Smooth muscle cell (in vitro differentiated cells): Measurements from ENCODE around the gene HOXD11. TPM values are rescaled to one million over a fixed set of nuclear protein-coding genes. Genes with fewer than 3 reads are reported as not detected.

Source experiments
- DNase-seq: peaks from one replicate; lab custom pipeline; 2025; ENCODE audit not compliant: unreplicated experiment; lab: John Stamatoyannopoulos, UW
- H2AFZ ChIP-seq: fragments of 200-600 bp; sonication (generic); 2 replicates; pipeline ENCODE4 v1.6.0; 2016; ENCODE audit warnings: antibody characterized with exemption, low read depth, mild to moderate bottlenecking
- H3F3A ChIP-seq: fragments of 200-600 bp; sonication (generic); 2 replicates; pipeline ENCODE4 v1.6.0; 2017; ENCODE audit warnings: antibody characterized with exemption, low read depth
- H3K27ac ChIP-seq: fragments of 200-600 bp; sonication (generic); 2 replicates; pipeline ENCODE4 v1.5.1; 2016; ENCODE audit warnings: low read depth, mild to moderate bottlenecking
- H3K27me3 ChIP-seq: fragments of 200-600 bp; sonication (generic); 2 replicates; pipeline ENCODE4 v1.6.1; 2016; ENCODE audit warnings: low read depth, mild to moderate bottlenecking
- H3K36me3 ChIP-seq: fragments of 200-600 bp; sonication (generic); 2 replicates; pipeline ENCODE4 v1.5.1; 2016; ENCODE audit warnings: low read depth
- H3K4me1 ChIP-seq: fragments of 200-600 bp; sonication (generic); 2 replicates; pipeline ENCODE4 v1.5.1; 2016; ENCODE audit warnings: low read depth
- H3K4me2 ChIP-seq: fragments of 200-600 bp; sonication (generic); 2 replicates; pipeline ENCODE4 v1.6.0; 2016; ENCODE audit warnings: mild to moderate bottlenecking
- H3K4me3 ChIP-seq: fragments of 200-600 bp; sonication (generic); 2 replicates; pipeline ENCODE4 v1.5.1; 2016; ENCODE audit warnings: mild to moderate bottlenecking
- H3K79me2 ChIP-seq: fragments of 200-600 bp; sonication (generic); 2 replicates; pipeline ENCODE4 v1.6.0; 2016; ENCODE audit warnings: low read depth, mild to moderate bottlenecking
- H3K9ac ChIP-seq: fragments of 200-600 bp; sonication (generic); 2 replicates; pipeline ENCODE4 v1.6.0; 2016; ENCODE audit warnings: low read depth
- H3K9me3 ChIP-seq: fragments of 200-600 bp; sonication (generic); replicated peaks from 2 replicates; pipeline ENCODE4 v1.5.1; 2016; ENCODE audit warnings: low read depth
- H4K20me1 ChIP-seq: fragments of 200-600 bp; sonication (generic); 2 replicates; pipeline ENCODE4 v1.6.0; 2016; ENCODE audit warnings: low read depth
- WGBS: methylation state at CpG from one replicate; pipeline ENCODE4 v1.1.7; 2016; ENCODE audit warnings: low lambda C conversion rate; 5-methylcytosine and 5-hydroxymethylcytosine counted together
- polyA plus RNA-seq: library from polyadenylated mRNA; unstranded; fragments of >200 nt; fragmentation: Nextera tagmentation; extraction: Ambion mirVana; gene quantifications from 2 replicates; pipeline ENCODE4 v1.2.1, GENCODE V29; 2016
- total RNA-seq: library from RNA; depleted of rRNA; stranded (reverse); fragments of >200 nt; gene quantifications from 2 replicates; pipeline ENCODE4 v1.2.3, GENCODE V29; 2014
- TF ChIP-seq, protein P1 (sequence below): fragments of 200-600 bp; sonication (generic); IDR thresholded peaks from 2 replicates; pipeline ENCODE4 v1.5.1; 2017; ENCODE audit warnings: borderline replicate concordance, mild to moderate bottlenecking, antibody characterized with exemption; ENCODE audit not compliant: insufficient read depth, poor library complexity, severe bottlenecking

HOXD11 gene
- total and polyA plus RNA-seq, 2 experiments from 2014 or later: 4.4 to 7.9 TPM

DNA sequence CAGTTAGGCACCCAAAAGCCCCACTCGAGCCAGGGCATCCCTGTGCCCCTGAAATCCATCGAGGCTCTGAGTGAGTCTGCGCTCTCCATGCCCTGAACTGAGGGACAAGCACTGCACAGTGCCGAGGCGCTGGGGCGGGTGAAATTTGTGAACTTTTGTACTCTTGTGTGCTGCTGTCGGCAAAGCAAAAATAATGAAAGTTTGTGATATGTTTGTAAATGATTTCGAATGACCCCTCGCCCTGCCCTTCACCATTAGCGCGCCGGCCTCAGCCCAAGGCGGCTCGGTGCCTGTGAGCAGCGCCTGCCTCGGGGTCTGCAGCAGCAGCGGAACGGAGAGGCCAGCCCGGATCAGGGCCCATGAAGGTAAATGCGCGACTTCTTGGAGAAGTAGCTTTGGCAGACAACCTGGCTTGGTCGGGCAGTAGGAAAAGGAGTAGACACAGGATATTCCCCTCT lies 42.4 kb downstream of the HOXD11 start:
- WGBS: 17% methylated on average over 22 of the region's 22 CpGs
- Histone ChIP-seq H3K27ac (no peak overlapping the region), H2AFZ (no peak overlapping the region), H3F3A (no peaks in the 10 kb centered on the region), H3K4me1 (no peaks in the 10 kb centered on the region), H3K4me3 (no peak overlapping the region), H3K36me3 (no peaks in the 10 kb centered on the region), H3K9me3 (no peaks in the 10 kb centered on the region), H3K79me2 (no peaks in the 10 kb centered on the region), H3K9ac (no peak overlapping the region), H3K4me2 (no peak overlapping the region), H4K20me1 (no peaks in the 10 kb centered on the region), H3K27me3 (peaks cover 100% of the 10 kb centered on the region)
- no peak for DNase-seq
- TF ChIP-seq, protein P1, sequence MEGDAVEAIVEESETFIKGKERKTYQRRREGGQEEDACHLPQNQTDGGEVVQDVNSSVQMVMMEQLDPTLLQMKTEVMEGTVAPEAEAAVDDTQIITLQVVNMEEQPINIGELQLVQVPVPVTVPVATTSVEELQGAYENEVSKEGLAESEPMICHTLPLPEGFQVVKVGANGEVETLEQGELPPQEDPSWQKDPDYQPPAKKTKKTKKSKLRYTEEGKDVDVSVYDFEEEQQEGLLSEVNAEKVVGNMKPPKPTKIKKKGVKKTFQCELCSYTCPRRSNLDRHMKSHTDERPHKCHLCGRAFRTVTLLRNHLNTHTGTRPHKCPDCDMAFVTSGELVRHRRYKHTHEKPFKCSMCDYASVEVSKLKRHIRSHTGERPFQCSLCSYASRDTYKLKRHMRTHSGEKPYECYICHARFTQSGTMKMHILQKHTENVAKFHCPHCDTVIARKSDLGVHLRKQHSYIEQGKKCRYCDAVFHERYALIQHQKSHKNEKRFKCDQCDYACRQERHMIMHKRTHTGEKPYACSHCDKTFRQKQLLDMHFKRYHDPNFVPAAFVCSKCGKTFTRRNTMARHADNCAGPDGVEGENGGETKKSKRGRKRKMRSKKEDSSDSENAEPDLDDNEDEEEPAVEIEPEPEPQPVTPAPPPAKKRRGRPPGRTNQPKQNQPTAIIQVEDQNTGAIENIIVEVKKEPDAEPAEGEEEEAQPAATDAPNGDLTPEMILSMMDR: no peak

DNA sequence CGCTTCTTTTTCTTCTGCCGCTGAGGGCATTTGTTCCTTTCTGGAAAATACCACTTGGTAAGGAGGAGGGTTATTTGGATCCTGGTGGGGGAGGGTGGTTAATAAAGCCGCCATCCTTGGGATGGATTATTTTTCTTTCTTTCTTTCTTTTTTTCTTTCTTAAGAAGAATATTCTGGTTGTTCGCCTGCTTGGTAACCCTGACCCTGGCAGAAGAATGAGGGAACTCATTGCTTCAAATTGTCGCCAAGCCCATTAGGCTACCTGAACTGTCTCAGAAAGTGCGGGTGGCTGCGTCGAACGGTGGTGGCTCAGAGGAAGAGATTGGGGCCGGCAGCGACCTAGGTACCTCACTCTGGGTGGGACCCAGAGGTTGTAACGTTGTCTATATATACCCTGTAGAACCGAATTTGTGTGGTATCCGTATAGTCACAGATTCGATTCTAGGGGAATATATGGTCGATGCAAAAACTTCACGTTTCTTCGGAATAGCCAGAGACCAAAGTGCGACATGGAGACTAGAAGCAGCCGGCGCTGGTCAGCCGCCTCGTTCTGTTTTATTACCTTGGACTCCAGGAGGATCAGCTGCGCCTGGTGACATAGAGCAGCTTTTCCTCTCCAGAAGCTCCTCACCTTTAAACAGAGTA lies 43.0 kb downstream of the HOXD11 start:
- peaks cover 100% of the 10 kb centered on the region for H3K27me3 ChIP-seq
- DNase-seq: no peak
- H4K20me1 ChIP-seq: no peaks in the 10 kb centered on the region
- no peaks in the 10 kb centered on the region for H3K4me1 ChIP-seq
- no peaks in the 10 kb centered on the region for H3F3A ChIP-seq
- no peaks in the 10 kb centered on the region for H3K79me2 ChIP-seq
- TF ChIP-seq, protein P1: no peak
- WGBS: 20% methylated on average over 24 of the region's 24 CpGs
- no peak overlapping the region for H3K27ac ChIP-seq
- no peaks in the 10 kb centered on the region for H3K9me3 ChIP-seq
- H3K4me2 ChIP-seq: no peak overlapping the region
- H3K4me3 ChIP-seq: no peak overlapping the region
- H3K9ac ChIP-seq: no peak overlapping the region
- no peaks in the 10 kb centered on the region for H3K36me3 ChIP-seq
- no peak overlapping the region for H2AFZ ChIP-seq

DNA sequence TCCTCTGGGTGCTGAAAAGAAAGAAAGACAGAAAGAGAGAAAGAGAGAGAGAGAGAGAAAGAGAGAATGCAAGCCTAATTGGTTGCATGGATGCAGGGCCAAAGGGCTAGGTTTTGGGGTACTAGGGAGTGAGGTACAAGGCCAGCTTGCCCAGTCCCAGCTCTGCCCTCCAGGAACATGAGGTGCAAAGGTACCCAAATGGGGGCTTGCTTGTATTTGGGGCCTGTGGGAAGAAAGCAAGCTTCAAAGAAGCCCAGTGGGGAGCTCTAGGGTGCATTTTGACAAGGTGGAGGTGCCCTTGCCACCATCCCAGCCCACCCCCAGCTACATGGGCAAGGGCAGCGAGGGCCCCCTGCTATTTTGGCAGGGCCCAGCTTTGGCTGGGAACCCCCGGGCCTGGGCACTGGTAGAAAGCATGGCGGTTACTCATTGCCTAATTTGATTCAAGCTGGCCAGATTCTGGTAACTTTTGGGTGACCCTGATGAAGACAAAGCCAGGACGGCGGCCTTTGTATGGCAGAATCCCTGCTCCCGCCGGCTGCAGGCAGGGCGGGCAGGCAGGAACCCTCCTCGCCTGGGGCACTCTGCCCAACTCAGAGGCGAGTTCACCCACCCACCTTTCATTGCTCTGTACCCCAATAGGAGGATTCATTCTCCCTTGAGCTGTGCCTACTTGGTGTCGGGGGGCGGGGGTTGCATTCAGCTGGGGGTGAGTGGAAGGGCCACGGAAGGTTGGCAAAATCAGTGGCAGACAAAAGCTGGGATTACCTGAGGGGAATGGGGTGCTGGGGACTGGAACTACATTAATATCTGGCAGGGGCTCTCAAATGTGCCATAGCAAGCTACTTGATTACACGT lies 43.7 kb downstream of the HOXD11 start:
- Histone ChIP-seq H4K20me1 (no peaks in the 10 kb centered on the region), H3K79me2 (no peaks in the 10 kb centered on the region), H3K27ac (no peak overlapping the region), H3K9me3 (no peaks in the 10 kb centered on the region), H3K36me3 (no peaks in the 10 kb centered on the region), H3K9ac (no peak overlapping the region), H3K4me2 (no peak overlapping the region), H3K4me3 (no peak overlapping the region), H3K4me1 (no peaks in the 10 kb centered on the region), H3K27me3 (peaks cover 100% of the 10 kb centered on the region), H3F3A (no peaks in the 10 kb centered on the region), H2AFZ (no peak overlapping the region)
- TF ChIP-seq, protein P1: no peak
- 31% methylated on average over 14 of the region's 14 CpGs for WGBS
- no peak for DNase-seq
